OCI-LY1 (cell line): ENCODE results near the gene POF1B.

Source experiments
- H2AFZ ChIP-seq: fragments of 200-600 bp; sonication (generic), shearing (Covaris generic); 2 replicates; pipeline ENCODE4 v1.6.0; 2014; ENCODE audit warnings: antibody characterized with exemption, mild to moderate bottlenecking, low read length
- H3F3A ChIP-seq: fragments of 200-600 bp; sonication (generic), shearing (Covaris generic); 2 replicates; pipeline ENCODE4 v1.6.0; 2014; ENCODE audit warnings: mild to moderate bottlenecking, antibody characterized with exemption, low read length, moderate library complexity; ENCODE audit not compliant: insufficient read depth
- H3K27ac ChIP-seq: fragments of 200-600 bp; sonication (generic); 2 replicates; pipeline ENCODE4 v1.5.1; 2014; ENCODE audit warnings: low read length, mixed run types, mild to moderate bottlenecking, low read depth; ENCODE audit not compliant: poor library complexity, severe bottlenecking
- H3K27me3 ChIP-seq: fragments of 200-600 bp; sonication (generic); 2 replicates; pipeline ENCODE4 v1.6.0; 2014; ENCODE audit warnings: antibody characterized with exemption, mild to moderate bottlenecking, low read length, moderate library complexity; ENCODE audit not compliant: insufficient read depth
- H3K36me3 ChIP-seq: fragments of 200-600 bp; sonication (generic); 2 replicates; pipeline ENCODE4 v1.6.1; 2014; ENCODE audit warnings: mild to moderate bottlenecking, antibody characterized with exemption, low read length, moderate library complexity, mixed read lengths; ENCODE audit not compliant: insufficient read depth
- H3K4me1 ChIP-seq: fragments of 200-600 bp; sonication (generic); 2 replicates; pipeline ENCODE4 v1.5.1; 2014; ENCODE audit warnings: mild to moderate bottlenecking, low read length, moderate library complexity; ENCODE audit not compliant: insufficient read depth, severe bottlenecking
- H3K4me2 ChIP-seq: fragments of 200-600 bp; sonication (generic), shearing (Covaris generic); 2 replicates; pipeline ENCODE4 v1.6.1; 2014; ENCODE audit warnings: low read length
- H3K4me3 ChIP-seq: fragments of 200-600 bp; sonication (generic); 2 replicates; pipeline ENCODE4 v1.5.1; 2014; ENCODE audit warnings: low read length, low read depth, mild to moderate bottlenecking, mixed read lengths; ENCODE audit not compliant: poor library complexity, severe bottlenecking
- H3K79me2 ChIP-seq: fragments of 200-600 bp; shearing (Covaris generic); 2 replicates; pipeline ENCODE4 v1.6.1; 2016; ENCODE audit warnings: mixed run types, low read length, mixed read lengths; ENCODE audit not compliant: insufficient read depth
- H3K9ac ChIP-seq: fragments of 200-600 bp; sonication (generic), shearing (Covaris generic); 2 replicates; pipeline ENCODE4 v1.6.1; 2014; ENCODE audit warnings: mild to moderate bottlenecking, low read length, mixed read lengths
- H3K9me2 ChIP-seq: fragments of 200-600 bp; sonication (generic), shearing (Covaris generic); 2 replicates; pipeline ENCODE4 v1.6.1; 2014; ENCODE audit warnings: low read depth, mild to moderate bottlenecking, low read length, mixed read lengths
- H3K9me3 ChIP-seq: fragments of 200-600 bp; shearing (Covaris generic); 2 replicates; pipeline ENCODE4 v1.6.1; 2014; ENCODE audit warnings: low read length, mixed read lengths
- H4K20me1 ChIP-seq: fragments of 200-600 bp; sonication (generic), shearing (Covaris generic); 2 replicates; pipeline ENCODE4 v1.6.0; 2016; ENCODE audit warnings: mild to moderate bottlenecking, low read length; ENCODE audit not compliant: insufficient read depth
- CTCF ChIP-seq: fragments of 200-600 bp; sonication (generic), shearing (Covaris generic); IDR thresholded peaks from 2 replicates; pipeline ENCODE4 v1.5.1; 2017; ENCODE audit warnings: mild to moderate bottlenecking, antibody characterized with exemption, low read length, moderate library complexity, mixed read lengths
- EZH2 ChIP-seq: fragments of 200-600 bp; sonication (generic), shearing (Covaris generic); IDR thresholded peaks from 2 replicates; pipeline ENCODE4 v1.8.0; 2017; ENCODE audit warnings: borderline replicate concordance, mixed run types, mild to moderate bottlenecking, antibody characterized with exemption, low read length, moderate library complexity, mixed read lengths

POF1B gene

GRCh38 chrX:85378461-85378860 is 1.0 kb downstream of the POF1B start:
- H3K4me1 ChIP-seq, result peaks cover 41% of the 10 kb centered on the region
- peaks cover 2% of the 10 kb centered on the region; the same call in 1 of the 2 replicates for H3K36me3 ChIP-seq
- H4K20me1 ChIP-seq, result no peaks in the 10 kb centered on the region
- no peak overlapping the region for H2AFZ ChIP-seq
- H3K27ac ChIP-seq, result peak overlapping the region; percentile 82
- no peaks in the 10 kb centered on the region for H3K27me3 ChIP-seq
- TF ChIP-seq EZH2, result no peak
- TF ChIP-seq CTCF, result no peak
- H3K4me2 ChIP-seq, result peak overlapping the region; percentile 75
- H3K9ac ChIP-seq, result peak overlapping the region; percentile 67
- H3F3A ChIP-seq, result no peaks in the 10 kb centered on the region
- H3K9me3 ChIP-seq, result no peaks in the 10 kb centered on the region
- peaks cover 11% of the 10 kb centered on the region for H3K79me2 ChIP-seq
- H3K4me3 ChIP-seq, result peak overlapping the region; percentile 71
- H3K9me2 ChIP-seq, result no peaks in the 10 kb centered on the region

- Histone ChIP-seq H3K4me2 (peak overlapping the region; percentile 44; the same call in 1 of the 2 replicates), H3K4me3 (no peak overlapping the region), H3K79me2 (peaks cover 11% of the 10 kb centered on the region), H3K9me2 (no peaks in the 10 kb centered on the region), H3K36me3 (peaks cover 3% of the 10 kb centered on the region; the same call in 1 of the 2 replicates), H3F3A (no peaks in the 10 kb centered on the region), H2AFZ (no peak overlapping the region), H3K27me3 (no peaks in the 10 kb centered on the region), H3K4me1 (peaks cover 41% of the 10 kb centered on the region), H3K27ac (no peak overlapping the region), H3K9ac (no peak overlapping the region), H3K9me3 (no peaks in the 10 kb centered on the region), H4K20me1 (no peaks in the 10 kb centered on the region)
- TF ChIP-seq CTCF (no peak), EZH2 (no peak)
Observed at GRCh38 chrX:85375333-85375738, 4.1 kb downstream of the POF1B start.

DNA sequence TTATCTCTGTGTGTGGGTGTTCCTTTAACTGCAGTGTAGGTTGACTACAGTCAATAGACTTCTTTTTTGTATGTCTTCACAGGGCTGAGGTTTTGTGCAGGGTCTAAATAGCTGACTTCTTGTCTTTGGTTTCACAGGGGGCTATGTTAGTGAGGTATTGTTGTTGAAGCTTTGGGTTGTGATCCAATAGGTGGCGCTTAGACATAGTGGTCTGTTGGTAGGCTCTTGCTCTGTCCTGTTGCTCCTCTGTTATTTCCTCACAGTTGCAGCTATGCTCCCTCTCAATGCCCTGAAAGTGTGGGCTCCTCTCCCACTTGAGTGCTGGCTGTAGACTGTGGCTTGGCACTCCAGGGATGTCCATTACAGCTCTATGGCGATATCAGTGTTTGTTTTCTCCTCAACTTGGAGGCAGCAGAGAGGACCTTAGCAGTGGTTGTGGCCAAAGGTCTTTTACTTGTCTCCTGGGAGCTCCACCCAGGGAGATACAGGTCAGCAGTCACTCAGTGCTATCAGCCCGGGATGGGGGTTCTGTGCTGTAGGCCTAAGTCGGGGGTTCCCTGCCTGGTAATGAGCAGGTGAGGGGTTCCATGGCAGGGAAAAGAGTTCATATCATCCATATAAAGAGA is 14.0 kb downstream of the POF1B start:
- TF ChIP-seq CTCF, result no peak
- no peak for TF ChIP-seq EZH2
- Histone ChIP-seq H3K9me2 (no peaks in the 10 kb centered on the region), H3K79me2 (no peaks in the 10 kb centered on the region), H3F3A (no peaks in the 10 kb centered on the region), H3K4me3 (no peak overlapping the region), H3K36me3 (no peaks in the 10 kb centered on the region; the same call in 1 of the 2 replicates), H3K9ac (no peak overlapping the region), H3K27ac (no peak overlapping the region), H2AFZ (no peak overlapping the region), H4K20me1 (no peaks in the 10 kb centered on the region), H3K27me3 (no peaks in the 10 kb centered on the region), H3K4me1 (no peaks in the 10 kb centered on the region), H3K9me3 (no peaks in the 10 kb centered on the region), H3K4me2 (no peak overlapping the region)
